OCI-LY7 (cell line): Measurements from ENCODE around the gene OXSR1.

ENCODE experiments used
- CTCF ChIP-seq: fragments of 200-600 bp; sonication (generic); conservative IDR thresholded peaks from 2 replicates; pipeline ENCODE4 v1.5.1; 2014; ENCODE audit warnings: mild to moderate bottlenecking, antibody characterized with exemption, low read length, moderate library complexity, mixed read lengths
- EZH2phosphoT487 ChIP-seq: fragments of 200-600 bp; sonication (generic); IDR thresholded peaks from 2 replicates; pipeline ENCODE4 v1.6.1; 2018; ENCODE audit warnings: low read depth, borderline replicate concordance, mild to moderate bottlenecking, mixed run types, antibody characterized with exemption, low read length, moderate library complexity, mixed read lengths

GRCh38 chr3:38125305-38126120, 39.8 kb upstream of the OXSR1 start:
- TF ChIP-seq CTCF (no peak), EZH2phosphoT487 (no peak)
